HepG2 (cell line): ENCODE measurements around the gene ENTPD5. TPM values are rescaled to one million over a fixed set of nuclear protein-coding genes. Genes with fewer than 3 reads are reported as not detected.
A peak's percentile ranks its signal among the peaks of the same experiment; 100 is the strongest.

Experiments
- ASH2L ChIP-seq: fragments of 300-600, 200-600 bp; sonication (generic); IDR thresholded peaks from 2 replicates; pipeline ENCODE4 v1.7.0; 2017; ENCODE audit warnings: low read depth, mild to moderate bottlenecking, moderate library complexity, mixed read lengths, low read length; ENCODE audit not compliant: insufficient read length
- BATF2 ChIP-seq: sonication (generic); formaldehyde crosslinking; IDR thresholded peaks from 2 replicates; pipeline ENCODE4 v1.8.0; 2022; ENCODE audit warnings: mild to moderate bottlenecking, missing genetic modification reagents, moderate library complexity
- CEBPB ChIP-seq: IDR thresholded peaks from 2 replicates; pipeline ENCODE4 v1.6.1; 2011; ENCODE audit warnings: low read depth, low read length, improper control_type of control experiment, borderline replicate concordance
- FIP1L1 ChIP-seq: fragments of 200-400 bp; formaldehyde crosslinking; IDR thresholded peaks from 2 replicates; pipeline ENCODE4 v1.6.1; 2018; ENCODE audit warnings: low read depth, mild to moderate bottlenecking, low read length, moderate library complexity, borderline replicate concordance; ENCODE audit not compliant: insufficient read depth
- HNRNPUL1 ChIP-seq: fragments of 200-400 bp; formaldehyde crosslinking; IDR thresholded peaks from 2 replicates; pipeline ENCODE4 v1.6.1; 2017; ENCODE audit warnings: low read depth, mild to moderate bottlenecking, low read length, moderate library complexity
- IRF2 ChIP-seq: IDR thresholded peaks from 2 replicates; pipeline ENCODE4 v1.6.1; 2018; ENCODE audit warnings: missing genetic modification reagents, missing compliant biosample characterization
- JDP2 ChIP-seq: sonication (generic); formaldehyde crosslinking; IDR thresholded peaks from 2 replicates; pipeline ENCODE4 v1.8.1; 2022; ENCODE audit warnings: missing genetic modification reagents, borderline replicate concordance
- MLLT10 ChIP-seq: sonication (generic); formaldehyde crosslinking; IDR thresholded peaks from 2 replicates; pipeline ENCODE4 v1.4.0; 2020; ENCODE audit warnings: missing genetic modification reagents
- RBFOX2 ChIP-seq: fragments of 200-400 bp; formaldehyde crosslinking; IDR thresholded peaks from 2 replicates; pipeline ENCODE4 v1.6.1; 2017; ENCODE audit warnings: low read depth, mild to moderate bottlenecking, low read length
- RFXAP ChIP-seq: sonication (generic); formaldehyde crosslinking; IDR thresholded peaks from 2 replicates; pipeline ENCODE4 v1.4.0; 2020; ENCODE audit warnings: missing genetic modification reagents, borderline replicate concordance
- SNAI1 ChIP-seq: sonication (generic); formaldehyde crosslinking; IDR thresholded peaks from 2 replicates; pipeline ENCODE4 v1.5.0; 2020; ENCODE audit warnings: mild to moderate bottlenecking, missing genetic modification reagents, borderline replicate concordance
- TBX3 ChIP-seq: fragments of 450-650 bp; IDR thresholded peaks from 2 replicates; pipeline ENCODE4 v1.6.1; 2017; ENCODE audit warnings: antibody characterized with exemption, mild to moderate bottlenecking, inconsistent platforms, borderline replicate concordance
- THAP9 ChIP-seq: sonication (generic); formaldehyde crosslinking; IDR thresholded peaks from 2 replicates; pipeline ENCODE4; 2020; ENCODE audit warnings: missing genetic modification reagents, mild to moderate bottlenecking, borderline replicate concordance
- ZFP90 ChIP-seq: sonication (generic); formaldehyde crosslinking; IDR thresholded peaks from 2 replicates; pipeline ENCODE4 v1.8.0; 2022; ENCODE audit warnings: missing genetic modification reagents, mild to moderate bottlenecking, inconsistent platforms, borderline replicate concordance
- ZNF253 ChIP-seq: sonication (generic); formaldehyde crosslinking; IDR thresholded peaks from 2 replicates; pipeline ENCODE4 v1.8.0; 2022; ENCODE audit warnings: mild to moderate bottlenecking, missing genetic modification reagents, borderline replicate concordance
- ZNF496 ChIP-seq: sonication (generic); formaldehyde crosslinking; IDR thresholded peaks from 2 replicates; pipeline ENCODE4 v1.8.1; 2023; ENCODE audit warnings: mild to moderate bottlenecking, moderate library complexity, missing genetic modification reagents; ENCODE audit not compliant: insufficient replicate concordance
- ZNF552 ChIP-seq: sonication (generic); formaldehyde crosslinking; IDR thresholded peaks from 2 replicates; pipeline ENCODE4 v1.9.0; 2022; ENCODE audit warnings: missing genetic modification reagents, mild to moderate bottlenecking, borderline replicate concordance
- ZNF746 ChIP-seq: sonication (generic); formaldehyde crosslinking; IDR thresholded peaks from 2 replicates; pipeline ENCODE4 v1.8.0; 2022; ENCODE audit warnings: mild to moderate bottlenecking, missing genetic modification reagents
- polyA plus RNA-seq, 8 experiments: library from polyadenylated mRNA; depleted of rRNA in 3 of 8; stranded (reverse) in 7 of 8; unstranded in 1 of 8; fragments of >200 nt; fragmentation: Illumina TruSeq in 4 of 8; extraction: Trizol in 4 of 8; gene quantifications; 2 replicates each; pipeline versions ENCODE4 v1.2.1 to v1.2.3, GENCODE V29; 2011 to 2016; ENCODE audit warnings: low read depth in 4 of 8, missing spikeins in 1 of 8, mixed read lengths in 1 of 8; ENCODE audit not compliant: insufficient read depth in 1 of 8
- total RNA-seq, 5 experiments: library from RNA; depleted of rRNA; stranded (reverse); fragments of >200 nt; fragmentation: Illumina TruSeq; extraction: Trizol; gene quantifications; 2 replicates each; pipeline ENCODE4 v1.2.3, GENCODE V29; 2016; ENCODE audit warnings: low read depth in 1 of 5
- TF ChIP-seq, protein P1 (sequence below): sonication (generic); formaldehyde crosslinking; IDR thresholded peaks from 2 replicates; pipeline ENCODE4 v1.4.0; 2020; ENCODE audit warnings: missing genetic modification reagents
- TF ChIP-seq, protein P2 (sequence below): fragments of 450-650 bp; IDR thresholded peaks from 2 replicates; pipeline ENCODE4 v1.6.1; 2016

The ENTPD5 gene
- total and polyA plus RNA-seq, 2 of the 13 experiments (the other 11 are each of a cell fraction or from before 2014, with no cell fraction given): 33.8 to 43.3 TPM

DNA sequence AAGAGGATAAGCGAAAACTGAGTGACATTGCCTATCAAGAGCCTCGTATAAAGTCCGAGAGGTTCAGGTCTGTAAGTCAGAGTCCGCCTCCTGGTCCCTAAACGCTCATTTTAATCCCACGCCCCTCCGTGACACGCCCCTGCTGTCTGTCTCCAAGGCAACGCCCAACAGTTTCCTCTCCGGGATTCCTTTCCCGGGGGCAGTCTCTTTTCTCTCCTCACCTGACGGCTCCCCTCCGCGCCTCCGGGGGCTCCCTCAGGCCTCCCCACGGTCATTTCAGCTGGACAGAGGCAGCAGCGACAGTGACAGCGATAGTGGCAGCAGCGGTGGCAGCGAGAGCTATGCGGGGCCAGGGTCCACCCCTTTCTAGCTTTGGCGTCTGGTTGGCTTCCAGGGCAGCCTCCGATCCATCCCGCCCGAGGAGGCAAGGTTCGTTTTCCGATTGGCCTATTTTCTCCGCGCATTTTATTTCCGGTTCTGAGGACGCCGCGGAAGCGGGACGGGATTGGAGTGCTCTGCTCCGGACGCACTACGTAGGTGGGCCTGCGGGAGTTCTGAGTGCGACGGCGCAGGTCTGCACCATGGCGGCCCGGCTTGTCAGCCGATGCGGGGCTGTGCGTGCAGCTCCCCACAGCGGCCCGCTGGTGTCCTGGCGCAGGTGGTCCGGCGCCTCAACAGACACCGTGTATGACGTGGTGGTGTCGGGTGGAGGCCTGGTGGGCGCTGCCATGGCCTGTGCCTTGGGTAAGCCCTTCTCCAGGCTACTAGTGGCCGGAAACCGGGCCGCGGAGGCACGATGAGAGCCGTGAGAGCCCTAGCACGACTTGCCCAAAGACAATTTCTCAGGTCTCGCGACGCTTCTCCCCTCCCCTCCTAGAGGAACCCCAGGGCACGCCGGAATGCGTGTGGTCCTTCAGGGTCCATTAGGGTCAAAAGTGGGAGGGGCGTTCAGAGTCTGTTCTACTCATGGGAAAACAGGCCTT, 69.0 kb downstream of the ENTPD5 start, which contains the start of the genes COQ6 and FAM161B (continued):
- no peak for TF ChIP-seq BATF2 (CRISPR knock-in tag)
- no peak for TF ChIP-seq TBX3
- peak; percentile 94; the same call in 1 of the 2 replicates for TF ChIP-seq THAP9 (CRISPR knock-in tag)
- TF ChIP-seq, protein P1, sequence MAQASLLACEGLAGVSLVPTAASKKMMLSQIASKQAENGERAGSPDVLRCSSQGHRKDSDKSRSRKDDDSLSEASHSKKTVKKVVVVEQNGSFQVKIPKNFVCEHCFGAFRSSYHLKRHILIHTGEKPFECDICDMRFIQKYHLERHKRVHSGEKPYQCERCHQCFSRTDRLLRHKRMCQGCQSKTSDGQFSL: no peak
- 0 out of 2 replicates have a peak, but pooled peaks have one; percentile 41 for TF ChIP-seq FIP1L1
- 0 out of 2 replicates have a peak, but pooled peaks have one; percentile 35 for TF ChIP-seq SNAI1 (CRISPR knock-in tag)
- TF ChIP-seq, protein P2, sequence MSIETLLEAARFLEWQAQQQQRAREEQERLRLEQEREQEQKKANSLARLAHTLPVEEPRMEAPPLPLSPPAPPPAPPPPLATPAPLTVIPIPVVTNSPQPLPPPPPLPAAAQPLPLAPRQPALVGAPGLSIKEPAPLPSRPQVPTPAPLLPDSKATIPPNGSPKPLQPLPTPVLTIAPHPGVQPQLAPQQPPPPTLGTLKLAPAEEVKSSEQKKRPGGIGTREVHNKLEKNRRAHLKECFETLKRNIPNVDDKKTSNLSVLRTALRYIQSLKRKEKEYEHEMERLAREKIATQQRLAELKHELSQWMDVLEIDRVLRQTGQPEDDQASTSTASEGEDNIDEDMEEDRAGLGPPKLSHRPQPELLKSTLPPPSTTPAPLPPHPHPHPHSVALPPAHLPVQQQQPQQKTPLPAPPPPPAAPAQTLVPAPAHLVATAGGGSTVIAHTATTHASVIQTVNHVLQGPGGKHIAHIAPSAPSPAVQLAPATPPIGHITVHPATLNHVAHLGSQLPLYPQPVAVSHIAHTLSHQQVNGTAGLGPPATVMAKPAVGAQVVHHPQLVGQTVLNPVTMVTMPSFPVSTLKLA: peak; percentile 42; the same call in 1 of the 2 replicates
- TF ChIP-seq ASH2L: peak; percentile 85
- peak; percentile 79; the same call in 1 of the 2 replicates for TF ChIP-seq IRF2
- peak; percentile 58; the same call in 1 of the 2 replicates for TF ChIP-seq RFXAP (CRISPR knock-in tag)
- no peak for TF ChIP-seq HNRNPUL1
- TF ChIP-seq MLLT10 (CRISPR knock-in tag): no peak
- no peak for TF ChIP-seq ZFP90 (CRISPR knock-in tag)
- no peak for TF ChIP-seq JDP2 (CRISPR knock-in tag)
- TF ChIP-seq ZNF496 (CRISPR knock-in tag): no peak
- no peak for TF ChIP-seq CEBPB
- TF ChIP-seq ZNF253 (CRISPR knock-in tag): no peak
- TF ChIP-seq ZNF552 (CRISPR knock-in tag): peak; percentile 47; the same call in 1 of the 2 replicates
- peak; percentile 97 for TF ChIP-seq RBFOX2
- 0 out of 2 replicates have a peak, but pooled peaks have one; percentile 63 for TF ChIP-seq ZNF746 (CRISPR knock-in tag)
